HepG2 (cell line): Measurements from ENCODE around the gene SUSD3. TPM values are rescaled to one million over a fixed set of nuclear protein-coding genes. Genes with fewer than 3 reads are reported as not detected.

Experiments used
- ATAC-seq: fragments of 200-7000 bp; cut with Tn5 transposase; 3 replicates; pipeline ENCODE4 v1.9.1; 2020; ENCODE audit warnings: mild to moderate bottlenecking, moderate library complexity
- BruUV-seq: library from RNA; stranded (reverse); fragments of 400-500 nt; replicated peaks from 2 replicates; lab custom pipeline; 2021; lab: Mats Ljungman, UMichigan
- CTCF ChIA-PET: fragments of 300-600 bp; formaldehyde crosslinking; extraction: SDS; loops from one replicate; lab custom pipeline; 2021; ENCODE audit warnings: low total read pairs, inconsistent platforms, low intra/inter-chr PET ratio; lab: Yijun Ruan, JAX
- POLR2A ChIA-PET: fragments of 350-600 bp; sonication (Branson Sonifier 250); formaldehyde crosslinking; loops from one replicate; lab custom pipeline; 2020; ENCODE audit warnings: antibody characterized with exemption, inconsistent platforms; lab: Yijun Ruan, JAX
- DNase-seq: peaks from one replicate; pipeline ENCODE4 v3.0.0-alpha.2; 2015; ENCODE audit warnings: low spot score
- FAIRE-seq: peaks from 3 replicates; lab custom pipeline; 2011; peaks lifted over from hg19 to GRCh38; lab: Jason Lieb, UNC
- H2AFZ ChIP-seq: one replicate; pipeline ENCODE4 v1.6.1; 2011; ENCODE audit warnings: low read length, inconsistent platforms
- H3K27ac ChIP-seq: fragments of 300-600 bp; 3 replicates; pipeline ENCODE4 v1.8.0; 2011; ENCODE audit warnings: mixed run types, mild to moderate bottlenecking, mixed read lengths, low read length, inconsistent platforms; ENCODE audit not compliant: insufficient read depth; ENCODE audit errors: extremely low read length
- H3K27me3 ChIP-seq, 2 experiments: fragments of 200-600 bp in 1 of 2; 2 replicates in 1 of 2; 3 replicates in 1 of 2; pipeline versions ENCODE4 v1.6.0 to v1.8.0; 2011; ENCODE audit warnings: low read length in 2 of 2, mild to moderate bottlenecking in 2 of 2, moderate library complexity in 2 of 2, inconsistent platforms in 1 of 2; ENCODE audit not compliant: insufficient read depth in 2 of 2, control insufficient read depth in 1 of 2
- H3K36me3 ChIP-seq, 2 experiments: fragments of 200-600 bp in 1 of 2; replicated peaks in 1 of 2; 2 replicates in 1 of 2; 3 replicates in 1 of 2; pipeline versions ENCODE4 v1.5.1 to v1.8.0; 2011; ENCODE audit warnings: low read length in 2 of 2, inconsistent platforms in 1 of 2; ENCODE audit not compliant: insufficient read depth in 2 of 2, control insufficient read depth in 1 of 2
- H3K4me1 ChIP-seq: 2 replicates; pipeline ENCODE4 v1.5.1; 2012; ENCODE audit warnings: low read length, inconsistent platforms; ENCODE audit not compliant: insufficient read depth
- H3K4me2 ChIP-seq: 2 replicates; pipeline ENCODE4 v1.6.0; 2011; ENCODE audit warnings: low read depth, low read length, inconsistent platforms
- H3K4me3 ChIP-seq, 3 experiments: fragments of 200-600 bp in 1 of 3; sonication (generic), shearing (Covaris generic) in 1 of 3; replicated peaks in 1 of 3; 2 replicates each; pipeline ENCODE4 v1.5.1; 2011 to 2016; ENCODE audit warnings: low read length in 3 of 3, inconsistent platforms in 2 of 3, low read depth in 2 of 3, mild to moderate bottlenecking in 2 of 3, control low read depth in 1 of 3, mixed read lengths in 1 of 3; ENCODE audit not compliant: insufficient read depth in 1 of 3
- H3K79me2 ChIP-seq: one replicate; pipeline ENCODE4 v1.6.1; 2011; ENCODE audit warnings: low read length, inconsistent platforms; ENCODE audit not compliant: insufficient read depth
- H3K9ac ChIP-seq: 2 replicates; pipeline ENCODE4 v1.6.0; 2011; ENCODE audit warnings: mild to moderate bottlenecking, low read depth, low read length, inconsistent platforms; ENCODE audit not compliant: insufficient read depth
- H3K9me3 ChIP-seq: 2 replicates; pipeline ENCODE4 v1.5.1; 2012; ENCODE audit warnings: mild to moderate bottlenecking, low read length
- H4K20me1 ChIP-seq: 2 replicates; pipeline ENCODE4 v1.6.0; 2011; ENCODE audit warnings: inconsistent platforms, mild to moderate bottlenecking, low read length, moderate library complexity; ENCODE audit not compliant: insufficient read depth
- ETV6 ChIP-seq: sonication (generic); formaldehyde crosslinking; conservative IDR thresholded peaks from 2 replicates; pipeline ENCODE4 v1.4.0; 2020; ENCODE audit warnings: missing genetic modification reagents
- GABPB1 ChIP-seq: IDR thresholded peaks from 2 replicates; pipeline ENCODE4 v1.6.1; 2016; ENCODE audit warnings: mild to moderate bottlenecking, missing genetic modification reagents, moderate library complexity, missing compliant biosample characterization
- HNRNPL ChIP-seq: fragments of 200-400 bp; formaldehyde crosslinking; IDR thresholded peaks from 2 replicates; pipeline ENCODE4 v1.6.1; 2017; ENCODE audit warnings: mild to moderate bottlenecking, low read depth, low read length
- STAG1 ChIP-seq: sonication (generic); formaldehyde crosslinking; IDR thresholded peaks from 2 replicates; pipeline ENCODE4 v1.4.0; 2020; ENCODE audit warnings: missing genetic modification reagents
- ZBTB33 ChIP-seq: sonication (generic); formaldehyde crosslinking; IDR thresholded peaks from 2 replicates; pipeline ENCODE4 v1.4.0; 2020; ENCODE audit warnings: missing genetic modification reagents
- ZNF496 ChIP-seq: sonication (generic); formaldehyde crosslinking; IDR thresholded peaks from 2 replicates; pipeline ENCODE4 v1.8.1; 2023; ENCODE audit warnings: mild to moderate bottlenecking, moderate library complexity, missing genetic modification reagents; ENCODE audit not compliant: insufficient replicate concordance
- ZNF687 ChIP-seq: sonication (generic); formaldehyde crosslinking; IDR thresholded peaks from 2 replicates; pipeline ENCODE4 v1.5.1; 2020; ENCODE audit warnings: mild to moderate bottlenecking, missing genetic modification reagents, moderate library complexity
- ZSCAN20 ChIP-seq: sonication (generic); formaldehyde crosslinking; IDR thresholded peaks from 2 replicates; pipeline ENCODE4 v1.4.0; 2020; ENCODE audit warnings: missing genetic modification reagents, mild to moderate bottlenecking, borderline replicate concordance
- WGBS: methylation state at CpG from one replicate; pipeline ENCODE4 v1.1.6; 2017; ENCODE audit warnings: low lambda C conversion rate; 5-methylcytosine and 5-hydroxymethylcytosine counted together
- in situ Hi-C: cut with HindIII; loops from 2 replicates; pipeline ENCODE4 v1.10.0; 2017; ENCODE audit warnings: low pct_unique_long_range_greater_than_20kb; ENCODE audit not compliant: extremely low pct_ligation_motif_present
- intact Hi-C: fragments of 100-400 bp; cut with micrococcal nuclease; formaldehyde crosslinking; loops from one replicate; pipeline ENCODE4 v1.10.0; 2022; ENCODE audit not compliant: unreplicated experiment
- polyA plus RNA-seq, 8 experiments: library from polyadenylated mRNA; depleted of rRNA in 3 of 8; stranded (reverse) in 7 of 8; unstranded in 1 of 8; fragments of >200 nt; fragmentation: Illumina TruSeq in 4 of 8; extraction: Trizol in 4 of 8; gene quantifications; 2 replicates each; pipeline versions ENCODE4 v1.2.1 to v1.2.3, GENCODE V29; 2011 to 2016; ENCODE audit warnings: low read depth in 4 of 8, missing spikeins in 1 of 8, mixed read lengths in 1 of 8; ENCODE audit not compliant: insufficient read depth in 1 of 8
- total RNA-seq, 5 experiments: library from RNA; depleted of rRNA; stranded (reverse); fragments of >200 nt; fragmentation: Illumina TruSeq; extraction: Trizol; gene quantifications; 2 replicates each; pipeline ENCODE4 v1.2.3, GENCODE V29; 2016; ENCODE audit warnings: low read depth in 1 of 5

Gene SUSD3
- total and polyA plus RNA-seq, 2 of the 13 experiments (the other 11 are each of a cell fraction or from before 2014, with no cell fraction given) = 7.0 to 9.1 TPM

GRCh38 chr9:93112864-93113389, 54.4 kb downstream of the SUSD3 start:
- intact Hi-C loops (no loop called here), in situ Hi-C loops (no loop called here)
- DNase-seq (no peak), ATAC-seq (no peak), FAIRE-seq (no peak)
- Histone ChIP-seq H3K4me2 (no peak overlapping the region; the same call in 1 of the 2 replicates), H3K4me1 (peaks cover 74% of the 10 kb centered on the region), H3K9me3 (no peaks in the 10 kb centered on the region), H2AFZ (no peak overlapping the region), H3K4me3 (no peak overlapping the region; a peak in 1 of 6 replicates), H3K27ac (peak overlapping the region; percentile 80), H4K20me1 (no peaks in the 10 kb centered on the region), H3K36me3 (peaks cover 2 to 8% of the 10 kb centered on the region in 2 experiments; a peak in 3 of 5 replicates), H3K27me3 (no peaks in the 10 kb centered on the region), H3K79me2 (no peaks in the 10 kb centered on the region), H3K9ac (no peak overlapping the region)
- TF ChIP-seq ETV6 (0 out of 2 replicates have a peak, but pooled peaks have one; percentile 4), STAG1 (CRISPR knock-in tag) (no peak), ZNF496 (CRISPR knock-in tag) (no peak)
- BruUV-seq = no TSS peak
- POLR2A ChIA-PET = interaction anchor here (2.2 to 13.7 kb wide), 2 partner anchors 15 to 19 kb away, joined by 4 to 195 read pairs; partner anchors contain the start of gene NINJ1
- WGBS = 87% methylated on average over 13 of the region's 13 CpGs
- CTCF ChIA-PET = interaction anchor here (1.0 kb wide), 1 partner anchor 109 kb away, joined by 3 read pairs; no protein-coding TSS in a partner anchor

GRCh38 chr9:93114169-93114983, 55.9 kb downstream of the SUSD3 start:
- WGBS = 83% methylated on average over 8 of the region's 17 CpGs
- ATAC-seq = no peak
- peak; percentile 24; the same call in 1 of the 2 replicates for TF ChIP-seq GABPB1 (CRISPR knock-in tag)
- peak; percentile 50; the same call in 1 of the 2 replicates for TF ChIP-seq ZBTB33 (CRISPR knock-in tag)
- TF ChIP-seq ZSCAN20 (CRISPR knock-in tag) = no peak
- no peak for TF ChIP-seq HNRNPL
- peak; percentile 57 for TF ChIP-seq ZNF687 (CRISPR knock-in tag)
- TF ChIP-seq, all 625 proteins: peak for 3
- Histone ChIP-seq H3K4me1 (peaks cover 78% of the 10 kb centered on the region), H3K79me2 (no peaks in the 10 kb centered on the region), H3K36me3 (peaks cover 0 to 4% of the 10 kb centered on the region in 2 experiments; a peak in 1 of 5 replicates), H3K27me3 (no peaks in the 10 kb centered on the region), H2AFZ (no peak overlapping the region), H3K4me2 (no peak overlapping the region), H3K4me3 (no peak overlapping the region), H4K20me1 (no peaks in the 10 kb centered on the region), H3K27ac (peak overlapping the region; percentile 80), H3K9ac (no peak overlapping the region), H3K9me3 (no peaks in the 10 kb centered on the region)
- BruUV-seq = no TSS peak
- DNase-seq = no peak
- in situ Hi-C loops = no loop called here
- intact Hi-C loops = no loop called here
- no peak for FAIRE-seq
- CTCF ChIA-PET = no interaction called here
- POLR2A ChIA-PET = interaction anchor here (13.7 kb wide), 1 partner anchor 18 kb away, joined by 195 read pairs; the partner anchor contains the start of gene NINJ1
